Inflammatory macrophage treated with lipopolysaccharide for 1 hour (primary cell): Measurements from ENCODE around the gene ZFAND4.
"Not testable (repeated sequence)": the region's sequence is repeated elsewhere in the genome, so short reads cannot be mapped to it uniquely, and the experiment has no call there.

Experiments
- DNase-seq, 2 donors: peaks; one replicate each; pipeline ENCODE4 v3.0.0-alpha.2; 2020 to 2022

The ZFAND4 gene

GRCh38 chr10:45672181-45673073, at the start of gene ZFAND4:
Gene ZFAND4, minus strand, starts transcription at chr10:45672772. Its CDS starts 9,047 bp downstream, at chr10:45663725.
- DNase-seq, result peak; percentile 91

- not testable (repeated sequence) for DNase-seq
These were observed 48.9 kb upstream of the ZFAND4 start for GRCh38 chr10:45721503-45721902.

- DNase-seq, result not testable (repeated sequence)
These were observed 45.1 kb upstream of the ZFAND4 start for GRCh38 chr10:45717642-45718041.

GRCh38 chr10:45717053-45717452, 44.5 kb upstream of the ZFAND4 start:
- DNase-seq, result not testable (repeated sequence)

- peak in 1 of 2 donors; percentile 10 for DNase-seq
These were observed 38.7 kb upstream of the ZFAND4 start for GRCh38 chr10:45711223-45711622.

- peak; percentile 18 to 44 for DNase-seq
These were observed 37.7 kb upstream of the ZFAND4 start for GRCh38 chr10:45710200-45710796.

GRCh38 chr10:45678467-45678866, 5.9 kb upstream of the ZFAND4 start:
- DNase-seq, result not testable (repeated sequence)

GRCh38 chr10:45675388-45675787, 2.8 kb upstream of the ZFAND4 start:
- DNase-seq, result no peak

- no peak for DNase-seq
These were observed 589 bp upstream of the ZFAND4 start for GRCh38 chr10:45673074-45673648.

- not testable (repeated sequence) for DNase-seq
These were observed 1.3 kb downstream of the ZFAND4 start for GRCh38 chr10:45671300-45671699.

- not testable (repeated sequence) for DNase-seq
These were observed 2.7 kb downstream of the ZFAND4 start for GRCh38 chr10:45669897-45670296.

GRCh38 chr10:45660876-45661411, 11.6 kb downstream of the ZFAND4 start:
- DNase-seq, result no peak

GRCh38 chr10:45657033-45657926, 15.3 kb downstream of the ZFAND4 start:
- DNase-seq, result no peak

- no peak for DNase-seq
These were observed 17.4 kb downstream of the ZFAND4 start for GRCh38 chr10:45655219-45655618.

GRCh38 chr10:45654753-45655141, 17.8 kb downstream of the ZFAND4 start:
- DNase-seq, result not testable (repeated sequence)

GRCh38 chr10:45653454-45653853, 19.1 kb downstream of the ZFAND4 start:
- DNase-seq, result no peak

GRCh38 chr10:45652511-45652910, 20.1 kb downstream of the ZFAND4 start:
- DNase-seq, result no peak

GRCh38 chr10:45649296-45649695, 23.3 kb downstream of the ZFAND4 start:
- DNase-seq, result no peak

GRCh38 chr10:45647118-45647517, 25.5 kb downstream of the ZFAND4 start:
- no peak for DNase-seq

- no peak for DNase-seq
These were observed 26.1 kb downstream of the ZFAND4 start for GRCh38 chr10:45646384-45647050.

GRCh38 chr10:45644527-45644926, 28.0 kb downstream of the ZFAND4 start:
- no peak for DNase-seq

GRCh38 chr10:45640941-45641340, 31.6 kb downstream of the ZFAND4 start:
- no peak for DNase-seq
